HG03139 (cell line): ENCODE measurements around the gene SLC39A10.
"Not testable (repeated sequence)": the region's sequence is repeated elsewhere in the genome, so short reads cannot be mapped to it uniquely, and the experiment has no call there.

Experiments used
- ATAC-seq: cut with Tn5 transposase; IDR thresholded peaks from one replicate; pipeline ENCODE4 v1.9.1; 2021; ENCODE audit not compliant: unreplicated experiment

SLC39A10 gene

GRCh38 chr2:195656859-195657633 lies at the start of gene SLC39A10:
Gene SLC39A10, plus strand, starts transcription at chr2:195657226. Its CDS starts 22,817 bp downstream, at chr2:195680043.
- peak; percentile 68 for ATAC-seq

- ATAC-seq = no peak
Measured at GRCh38 chr2:195608768-195609454, 48.1 kb upstream of the SLC39A10 start.

GRCh38 chr2:195610717-195611116 lies 46.3 kb upstream of the SLC39A10 start:
- ATAC-seq = no peak

GRCh38 chr2:195612611-195613495 lies 44.2 kb upstream of the SLC39A10 start:
- ATAC-seq = no peak

- no peak for ATAC-seq
Measured at GRCh38 chr2:195613922-195614321, 43.1 kb upstream of the SLC39A10 start.

GRCh38 chr2:195619590-195619989 lies 37.4 kb upstream of the SLC39A10 start:
- no peak for ATAC-seq

GRCh38 chr2:195620501-195620900 lies 36.5 kb upstream of the SLC39A10 start:
- no peak for ATAC-seq

- peak; percentile 82 for ATAC-seq
Measured at GRCh38 chr2:195622966-195623365, 34.1 kb upstream of the SLC39A10 start.

GRCh38 chr2:195626507-195626906 lies 30.5 kb upstream of the SLC39A10 start:
- no peak for ATAC-seq

GRCh38 chr2:195628666-195629065 lies 28.4 kb upstream of the SLC39A10 start:
- no peak for ATAC-seq

GRCh38 chr2:195632856-195633572 lies 24.0 kb upstream of the SLC39A10 start:
- no peak for ATAC-seq

- ATAC-seq = no peak
Measured at GRCh38 chr2:195633573-195633870, 23.5 kb upstream of the SLC39A10 start.

- no peak for ATAC-seq
Measured at GRCh38 chr2:195633974-195634373, 23.1 kb upstream of the SLC39A10 start.

GRCh38 chr2:195636890-195637289 lies 20.1 kb upstream of the SLC39A10 start:
- no peak for ATAC-seq

GRCh38 chr2:195638750-195639149 lies 18.3 kb upstream of the SLC39A10 start:
- no peak for ATAC-seq

- no peak for ATAC-seq
Measured at GRCh38 chr2:195639238-195639858, 17.7 kb upstream of the SLC39A10 start.

GRCh38 chr2:195639959-195640358 lies 17.1 kb upstream of the SLC39A10 start:
- ATAC-seq = no peak

- ATAC-seq = no peak
Measured at GRCh38 chr2:195642027-195642678, 14.9 kb upstream of the SLC39A10 start.

- no peak for ATAC-seq
Measured at GRCh38 chr2:195642679-195643068, 14.4 kb upstream of the SLC39A10 start.

GRCh38 chr2:195644708-195645107 lies 12.3 kb upstream of the SLC39A10 start:
- ATAC-seq = not testable (repeated sequence)
